HG02798 (cell line): ENCODE results near the gene GRM7.

Experiments used
- ATAC-seq: cut with Tn5 transposase; IDR thresholded peaks from one replicate; pipeline ENCODE4 v1.9.1; 2021; ENCODE audit warnings: mild to moderate bottlenecking; ENCODE audit not compliant: unreplicated experiment, poor library complexity

The GRM7 gene

GRCh38 chr3:7621046-7621630 is 760.2 kb downstream of the GRM7 start:
- no peak for ATAC-seq

GRCh38 chr3:7621651-7622050 is 760.7 kb downstream of the GRM7 start:
- ATAC-seq, result no peak

GRCh38 chr3:7625021-7625420 is 764.1 kb downstream of the GRM7 start:
- no peak for ATAC-seq

GRCh38 chr3:7630351-7630911 is 769.5 kb downstream of the GRM7 start:
- ATAC-seq, result no peak

- no peak for ATAC-seq
These were observed 770.0 kb downstream of the GRM7 start for GRCh38 chr3:7630925-7631324.

- no peak for ATAC-seq
These were observed 771.4 kb downstream of the GRM7 start for GRCh38 chr3:7632305-7632704.

- ATAC-seq, result no peak
These were observed 776.8 kb downstream of the GRM7 start for GRCh38 chr3:7637694-7638093.

GRCh38 chr3:7638103-7638502 is 777.2 kb downstream of the GRM7 start:
- no peak for ATAC-seq

- ATAC-seq, result no peak
These were observed 779.9 kb downstream of the GRM7 start for GRCh38 chr3:7640787-7641186.

GRCh38 chr3:7646851-7647250 is 785.9 kb downstream of the GRM7 start:
- no peak for ATAC-seq

GRCh38 chr3:7650466-7650865 is 789.6 kb downstream of the GRM7 start:
- ATAC-seq, result no peak

- no peak for ATAC-seq
These were observed 790.4 kb downstream of the GRM7 start for GRCh38 chr3:7651274-7651673.

GRCh38 chr3:7657214-7658112 is 796.5 kb downstream of the GRM7 start:
- ATAC-seq, result no peak

- no peak for ATAC-seq
These were observed 797.4 kb downstream of the GRM7 start for GRCh38 chr3:7658294-7658693.

GRCh38 chr3:7659079-7659478 is 798.2 kb downstream of the GRM7 start:
- ATAC-seq, result no peak

GRCh38 chr3:7663771-7664170 is 802.9 kb downstream of the GRM7 start:
- ATAC-seq, result no peak

GRCh38 chr3:7667774-7668173 is 806.9 kb downstream of the GRM7 start:
- no peak for ATAC-seq

- no peak for ATAC-seq
These were observed 808.7 kb downstream of the GRM7 start for GRCh38 chr3:7669641-7670040.

- ATAC-seq, result no peak
These were observed 817.6 kb downstream of the GRM7 start for GRCh38 chr3:7678521-7678920.

GRCh38 chr3:7682822-7683229 is 821.9 kb downstream of the GRM7 start:
- no peak for ATAC-seq

GRCh38 chr3:7683426-7683825 is 822.5 kb downstream of the GRM7 start:
- no peak for ATAC-seq
